Skeletal muscle satellite cell (primary cell): ENCODE results near the gene UBE2F.

Source experiments
- H3K27me3 ChIP-seq: 2 replicates; pipeline ENCODE4 v1.7.0; 2013; ENCODE audit warnings: low read length; ENCODE audit not compliant: control insufficient read depth, insufficient read depth
- H3K36me3 ChIP-seq: 2 replicates; pipeline ENCODE4 v1.7.0; 2013; ENCODE audit warnings: mild to moderate bottlenecking, control low read depth, low read length; ENCODE audit not compliant: insufficient read depth
- H3K4me1 ChIP-seq: 2 replicates; pipeline ENCODE4 v1.7.0; 2013; ENCODE audit warnings: low read length; ENCODE audit not compliant: control insufficient read depth, insufficient read depth
- H3K4me2 ChIP-seq: 2 replicates; pipeline ENCODE4 v1.7.0; 2013; ENCODE audit warnings: mild to moderate bottlenecking, low read length
- H3K4me3 ChIP-seq: 2 replicates; pipeline ENCODE4 v1.7.0; 2013; ENCODE audit warnings: low read length
- H3K9ac ChIP-seq: 2 replicates; pipeline ENCODE4 v1.7.0; 2013; ENCODE audit warnings: mild to moderate bottlenecking, low read depth, low read length, moderate library complexity
- H3K9me3 ChIP-seq: replicated peaks from 2 replicates; pipeline ENCODE4 v1.7.0; 2013; ENCODE audit warnings: mild to moderate bottlenecking, control low read depth, low read length

UBE2F gene

GRCh38 chr2:238069877-238070276, 103.1 kb downstream of the UBE2F start:
- H3K4me1 ChIP-seq: no peaks in the 10 kb centered on the region
- no peak overlapping the region for H3K9ac ChIP-seq
- H3K27me3 ChIP-seq: no peaks in the 10 kb centered on the region
- H3K4me3 ChIP-seq: no peak overlapping the region
- no peak overlapping the region for H3K4me2 ChIP-seq
- H3K9me3 ChIP-seq: peaks cover 5% of the 10 kb centered on the region
- peaks cover 43% of the 10 kb centered on the region for H3K36me3 ChIP-seq

DNA sequence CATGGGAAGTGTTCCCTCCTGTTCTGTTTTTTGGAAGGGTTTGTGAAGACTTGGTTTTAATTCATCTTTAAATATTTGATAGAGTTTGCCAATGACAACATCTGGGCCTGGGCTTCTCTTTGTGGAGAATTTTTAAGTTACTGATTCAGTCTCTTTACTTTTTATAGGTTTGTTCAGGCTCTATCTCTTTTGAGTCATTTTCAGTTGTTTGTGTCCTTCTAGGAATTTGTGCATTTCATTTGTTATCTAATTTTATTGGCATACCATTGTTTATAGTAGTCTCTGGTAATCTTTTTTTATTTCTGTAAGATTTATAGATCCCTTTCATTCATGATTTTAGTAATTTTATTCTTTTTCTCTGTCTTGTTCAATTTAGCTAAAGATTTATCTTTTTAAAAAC, 108.6 kb downstream of the UBE2F start:
- no peak overlapping the region for H3K4me2 ChIP-seq
- H3K27me3 ChIP-seq: no peaks in the 10 kb centered on the region
- H3K4me1 ChIP-seq: no peaks in the 10 kb centered on the region
- peaks cover 5% of the 10 kb centered on the region for H3K9me3 ChIP-seq
- peaks cover 17% of the 10 kb centered on the region for H3K36me3 ChIP-seq
- H3K9ac ChIP-seq: no peak overlapping the region
- no peak overlapping the region for H3K4me3 ChIP-seq

- Histone ChIP-seq H3K36me3 (peaks cover 18% of the 10 kb centered on the region), H3K9ac (no peak overlapping the region)
Measured at GRCh38 chr2:238077292-238077691, 110.5 kb downstream of the UBE2F start.

DNA sequence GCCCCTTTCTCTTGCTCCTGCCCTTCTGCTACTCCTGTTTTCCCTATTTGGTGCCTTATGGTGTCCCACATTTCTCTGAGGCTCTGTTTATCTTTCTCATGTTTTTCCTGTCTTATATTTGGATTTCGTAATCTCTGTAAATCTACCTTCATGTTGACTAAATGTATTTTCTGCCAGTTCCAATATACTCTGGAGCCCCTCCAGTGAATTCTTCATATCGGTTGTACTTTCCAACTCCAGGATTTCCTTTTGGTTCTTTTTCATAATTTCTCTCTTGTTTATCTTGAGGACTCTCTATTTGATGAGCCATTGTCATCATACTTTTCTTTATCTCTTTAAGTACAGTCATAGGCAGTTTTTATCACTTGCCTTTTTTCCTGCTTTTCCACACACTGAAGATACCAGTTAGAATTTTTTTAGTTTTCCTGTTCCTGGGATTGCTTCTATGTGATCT, 113.1 kb downstream of the UBE2F start:
- no peaks in the 10 kb centered on the region for H3K4me1 ChIP-seq
- no peak overlapping the region for H3K4me2 ChIP-seq
- no peak overlapping the region for H3K4me3 ChIP-seq
- H3K9ac ChIP-seq: no peak overlapping the region
- H3K36me3 ChIP-seq: peaks cover 31% of the 10 kb centered on the region
- no peaks in the 10 kb centered on the region for H3K9me3 ChIP-seq
- H3K27me3 ChIP-seq: no peaks in the 10 kb centered on the region

More at GRCh38 chr2:238077292-238077691, 110.5 kb downstream of the UBE2F start:
- no peaks in the 10 kb centered on the region for H3K4me1 ChIP-seq
- no peak overlapping the region for H3K4me3 ChIP-seq
- no peaks in the 10 kb centered on the region for H3K27me3 ChIP-seq
- H3K4me2 ChIP-seq: no peak overlapping the region
- peaks cover 4% of the 10 kb centered on the region for H3K9me3 ChIP-seq

- Histone ChIP-seq H3K4me1 (no peaks in the 10 kb centered on the region), H3K9ac (no peak overlapping the region), H3K9me3 (no peaks in the 10 kb centered on the region), H3K36me3 (peaks cover 31% of the 10 kb centered on the region), H3K27me3 (no peaks in the 10 kb centered on the region), H3K4me3 (no peak overlapping the region), H3K4me2 (no peak overlapping the region)
Measured at GRCh38 chr2:238080518-238080917, 113.7 kb downstream of the UBE2F start.

DNA sequence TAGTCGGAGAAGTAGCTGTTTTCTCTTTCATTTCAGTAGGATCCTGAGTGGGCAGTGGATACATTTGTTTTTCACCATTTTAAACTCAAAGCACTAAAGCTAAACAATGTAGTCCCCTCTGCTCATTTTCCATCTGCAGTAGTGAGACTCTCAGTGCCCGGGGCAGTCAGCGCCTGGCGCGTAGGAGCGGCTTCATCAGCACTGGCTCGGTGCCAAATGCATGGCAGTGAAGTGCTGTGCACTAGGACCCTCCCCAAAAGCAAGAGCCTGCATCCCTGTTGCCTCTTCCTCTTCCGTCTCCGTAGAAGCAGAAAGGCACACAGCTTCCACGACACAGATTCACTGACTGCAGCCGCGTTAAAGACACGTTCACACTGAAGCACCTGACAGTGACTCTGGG, 114.3 kb downstream of the UBE2F start:
- Histone ChIP-seq H3K4me2 (no peak overlapping the region), H3K36me3 (peaks cover 31% of the 10 kb centered on the region), H3K4me1 (no peaks in the 10 kb centered on the region)

DNA sequence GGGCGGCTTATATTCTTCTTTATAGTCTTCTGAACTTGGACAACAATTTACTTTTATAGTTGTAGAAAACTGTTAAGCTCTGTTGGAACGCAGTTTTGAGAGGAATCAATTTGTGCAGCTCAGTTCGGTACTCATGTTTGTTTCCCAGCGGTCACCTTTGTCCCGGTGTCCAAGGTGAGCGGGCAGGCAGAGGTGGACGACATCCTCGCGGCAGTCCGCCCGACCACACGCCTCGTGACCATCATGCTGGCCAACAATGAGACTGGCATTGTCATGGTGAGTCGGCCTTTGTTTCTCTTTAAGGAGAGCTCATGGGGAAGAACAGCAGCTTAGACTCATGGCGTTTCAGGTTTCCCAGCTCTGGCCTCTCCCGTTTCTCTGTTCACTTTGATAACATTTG, 114.7 kb downstream of the UBE2F start:
- Histone ChIP-seq H3K4me2 (no peak overlapping the region), H3K27me3 (no peaks in the 10 kb centered on the region), H3K4me3 (no peak overlapping the region), H3K36me3 (peaks cover 31% of the 10 kb centered on the region), H3K9ac (no peak overlapping the region), H3K4me1 (no peaks in the 10 kb centered on the region), H3K9me3 (no peaks in the 10 kb centered on the region)

More for the DNA sequence above, 114.3 kb downstream of the UBE2F start:
- Histone ChIP-seq H3K9ac (no peak overlapping the region), H3K27me3 (no peaks in the 10 kb centered on the region), H3K9me3 (no peaks in the 10 kb centered on the region), H3K4me3 (no peak overlapping the region)

GRCh38 chr2:238082151-238082550, 115.3 kb downstream of the UBE2F start:
- Histone ChIP-seq H3K9me3 (no peaks in the 10 kb centered on the region), H3K4me3 (no peak overlapping the region), H3K27me3 (no peaks in the 10 kb centered on the region), H3K9ac (no peak overlapping the region), H3K4me2 (no peak overlapping the region), H3K4me1 (no peaks in the 10 kb centered on the region), H3K36me3 (peaks cover 31% of the 10 kb centered on the region)

DNA sequence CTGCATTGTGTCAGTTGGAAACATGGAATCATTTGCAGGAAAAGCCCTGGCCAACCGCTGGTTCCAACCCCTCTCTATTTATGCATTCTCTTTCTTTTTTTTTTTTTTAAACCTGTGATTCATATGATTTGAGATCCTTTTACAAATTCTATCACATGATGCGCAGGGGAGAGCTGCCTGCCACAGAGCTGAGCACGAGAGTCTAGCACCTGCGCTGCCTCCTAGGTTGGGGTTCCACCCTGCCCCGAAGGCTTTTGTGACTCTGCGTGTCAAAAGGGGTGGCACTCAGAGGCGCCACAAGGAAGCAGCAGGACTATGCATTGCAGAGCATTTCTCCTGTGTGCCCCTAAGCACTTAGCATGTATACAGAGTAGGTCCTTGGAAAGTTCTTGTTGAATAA, 116.0 kb downstream of the UBE2F start:
- Histone ChIP-seq H3K4me1 (no peaks in the 10 kb centered on the region), H3K27me3 (no peaks in the 10 kb centered on the region), H3K9ac (no peak overlapping the region), H3K4me3 (no peak overlapping the region), H3K36me3 (peaks cover 31% of the 10 kb centered on the region), H3K9me3 (no peaks in the 10 kb centered on the region), H3K4me2 (no peak overlapping the region)

DNA sequence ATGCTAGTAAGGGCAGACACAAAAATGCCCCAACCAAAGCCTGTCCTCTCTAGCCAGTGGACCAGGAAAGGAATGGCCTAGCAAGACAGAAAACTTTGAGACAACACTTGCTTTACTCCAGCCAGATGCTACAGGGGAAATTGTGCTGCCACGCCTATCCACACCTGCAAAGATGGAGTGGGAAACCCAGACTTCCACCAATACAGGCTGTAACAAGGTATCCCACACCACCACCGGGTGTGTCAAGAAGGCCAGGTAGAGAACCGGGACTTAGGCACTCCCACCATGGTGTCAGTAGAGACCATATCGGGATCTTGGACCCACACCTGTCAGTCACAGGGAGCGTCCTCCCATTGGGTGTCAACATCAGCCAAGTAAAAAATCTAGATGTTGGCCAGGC, 117.1 kb downstream of the UBE2F start:
- no peaks in the 10 kb centered on the region for H3K4me1 ChIP-seq
- H3K9me3 ChIP-seq: no peaks in the 10 kb centered on the region
- peaks cover 31% of the 10 kb centered on the region for H3K36me3 ChIP-seq
- no peak overlapping the region for H3K4me3 ChIP-seq
- no peak overlapping the region for H3K9ac ChIP-seq
- no peak overlapping the region for H3K4me2 ChIP-seq
- H3K27me3 ChIP-seq: no peaks in the 10 kb centered on the region

- Histone ChIP-seq H3K36me3 (peaks cover 31% of the 10 kb centered on the region), H3K9ac (no peak overlapping the region), H3K4me2 (no peak overlapping the region), H3K27me3 (no peaks in the 10 kb centered on the region), H3K4me1 (no peaks in the 10 kb centered on the region), H3K9me3 (no peaks in the 10 kb centered on the region), H3K4me3 (no peak overlapping the region)
Measured at GRCh38 chr2:238084761-238085160, 117.9 kb downstream of the UBE2F start.

GRCh38 chr2:238085899-238086298, 119.1 kb downstream of the UBE2F start:
- Histone ChIP-seq H3K36me3 (peaks cover 23% of the 10 kb centered on the region), H3K9me3 (no peaks in the 10 kb centered on the region), H3K9ac (no peak overlapping the region), H3K27me3 (no peaks in the 10 kb centered on the region), H3K4me1 (no peaks in the 10 kb centered on the region), H3K4me2 (no peak overlapping the region), H3K4me3 (no peak overlapping the region)
